Measurements from ENCODE around the gene TNFRSF18. TPM values are rescaled to one million over a fixed set of nuclear protein-coding genes. Genes with fewer than 3 reads are reported as not detected.

Gene TNFRSF18
- polyA plus RNA-seq, 1 experiment = 0.40 TPM

DNA sequence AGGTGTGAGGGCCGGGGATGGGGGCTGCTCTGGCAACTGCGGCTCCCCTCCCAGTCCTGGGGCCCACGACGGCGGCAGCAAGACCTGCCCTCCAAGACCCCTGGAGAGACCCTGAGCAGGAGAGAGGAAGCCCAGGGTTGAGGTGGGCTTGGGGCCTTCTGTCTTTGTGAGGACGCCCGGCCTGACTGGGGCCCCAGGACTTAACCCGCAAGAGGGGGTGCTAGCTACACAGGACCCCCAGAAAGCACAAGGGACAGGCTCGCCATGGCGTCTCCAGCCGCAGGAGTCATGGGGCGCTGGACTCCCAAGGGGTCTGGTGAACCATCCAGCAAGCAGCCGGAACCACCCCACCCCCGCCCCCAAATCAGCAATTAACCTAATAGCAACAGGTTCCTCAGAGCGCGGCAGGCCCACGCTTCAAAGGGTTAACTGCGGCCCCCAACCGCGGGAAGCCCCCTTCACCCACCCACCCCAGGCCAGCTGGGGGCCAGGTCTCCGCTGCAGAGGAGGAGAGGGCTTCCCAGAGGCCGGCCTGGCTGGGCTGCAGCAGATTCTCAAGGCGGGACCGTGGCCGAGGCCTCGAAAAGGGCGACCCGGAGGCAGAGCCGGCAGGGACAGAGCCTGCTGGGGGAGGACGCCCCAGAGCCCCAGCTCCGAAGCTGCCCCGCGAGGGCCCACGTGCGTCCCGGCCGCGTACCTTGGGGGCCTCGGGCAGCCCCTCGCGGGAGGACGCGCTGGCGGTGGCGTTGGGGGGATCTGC lies 39.6 kb upstream of the TNFRSF18 start:
- Histone ChIP-seq H3K4me3 (ENCODE audit: low read depth, low read length) (no peak overlapping the region), H3K27me3 (ENCODE audit: control insufficient read depth, insufficient read depth, low read length) (no peaks in the 10 kb centered on the region), H3K36me3 (ENCODE audit: control insufficient read depth, insufficient read depth, low read length) (peaks cover 1% of the 10 kb centered on the region; the same call in 1 of the 2 replicates)
- TF ChIP-seq, protein P1, sequence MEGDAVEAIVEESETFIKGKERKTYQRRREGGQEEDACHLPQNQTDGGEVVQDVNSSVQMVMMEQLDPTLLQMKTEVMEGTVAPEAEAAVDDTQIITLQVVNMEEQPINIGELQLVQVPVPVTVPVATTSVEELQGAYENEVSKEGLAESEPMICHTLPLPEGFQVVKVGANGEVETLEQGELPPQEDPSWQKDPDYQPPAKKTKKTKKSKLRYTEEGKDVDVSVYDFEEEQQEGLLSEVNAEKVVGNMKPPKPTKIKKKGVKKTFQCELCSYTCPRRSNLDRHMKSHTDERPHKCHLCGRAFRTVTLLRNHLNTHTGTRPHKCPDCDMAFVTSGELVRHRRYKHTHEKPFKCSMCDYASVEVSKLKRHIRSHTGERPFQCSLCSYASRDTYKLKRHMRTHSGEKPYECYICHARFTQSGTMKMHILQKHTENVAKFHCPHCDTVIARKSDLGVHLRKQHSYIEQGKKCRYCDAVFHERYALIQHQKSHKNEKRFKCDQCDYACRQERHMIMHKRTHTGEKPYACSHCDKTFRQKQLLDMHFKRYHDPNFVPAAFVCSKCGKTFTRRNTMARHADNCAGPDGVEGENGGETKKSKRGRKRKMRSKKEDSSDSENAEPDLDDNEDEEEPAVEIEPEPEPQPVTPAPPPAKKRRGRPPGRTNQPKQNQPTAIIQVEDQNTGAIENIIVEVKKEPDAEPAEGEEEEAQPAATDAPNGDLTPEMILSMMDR (IDR thresholded peaks at IDR 0.05; ENCODE audit: insufficient read depth, low read depth, low read length) = no peak
- POLR2A ChIA-PET = no interaction called here
- DNase-seq (ENCODE audit: low read depth) = no peak
- CTCF ChIA-PET = interaction anchor here (2.5 kb wide), 1 partner anchor 124 kb away, joined by 10 read pairs; no protein-coding TSS in a partner anchor

GRCh38 chr1:1245178-1245816 lies 38.9 kb upstream of the TNFRSF18 start:
- ChIA-PET CTCF (interaction anchor here (2.5 kb wide), 1 partner anchor 123 kb away, joined by 10 read pairs; no protein-coding TSS in a partner anchor), POLR2A (no interaction called here)
- TF ChIP-seq, protein P1 (IDR thresholded peaks at IDR 0.05; ENCODE audit: insufficient read depth, low read depth, low read length) = no peak
- H3K27me3 ChIP-seq (ENCODE audit: control insufficient read depth, insufficient read depth, low read length) = no peaks in the 10 kb centered on the region
- no peak for DNase-seq (ENCODE audit: low read depth)
- H3K36me3 ChIP-seq (ENCODE audit: control insufficient read depth, insufficient read depth, low read length) = no peaks in the 10 kb centered on the region; the same call in 1 of the 2 replicates
- H3K4me3 ChIP-seq (ENCODE audit: low read depth, low read length) = no peak overlapping the region

DNA sequence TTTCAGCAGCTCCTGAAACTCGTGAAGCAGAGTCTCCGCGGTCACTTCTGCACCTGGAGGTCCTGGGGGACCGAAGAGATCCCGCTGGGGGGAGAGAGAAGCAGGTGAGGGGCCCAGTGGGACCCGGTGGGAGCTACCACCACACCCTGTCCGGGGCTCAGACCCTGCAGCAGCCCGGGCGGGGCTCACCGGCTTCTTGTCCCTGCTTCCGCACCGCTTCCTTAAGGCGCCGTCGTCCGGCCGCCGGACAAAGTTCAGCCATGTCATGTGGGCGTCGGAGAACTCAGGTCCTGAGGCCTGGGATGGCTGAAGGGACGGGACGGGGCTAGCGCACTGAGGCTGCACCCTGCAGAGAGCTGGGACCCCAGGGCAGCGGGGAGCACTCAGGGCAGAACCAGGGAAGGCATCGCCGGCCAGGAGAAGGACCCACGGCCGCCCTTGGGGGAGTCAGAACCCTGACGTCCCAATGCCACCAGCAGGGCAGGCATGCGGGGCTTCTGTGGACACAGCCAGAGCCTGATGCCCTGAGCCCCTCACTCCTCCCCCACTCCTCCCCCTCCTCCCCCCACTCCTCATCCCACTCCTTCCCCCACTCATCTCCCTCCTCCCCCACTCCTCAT lies 37.9 kb upstream of the TNFRSF18 start:
- TF ChIP-seq, protein P1 (IDR thresholded peaks at IDR 0.05; ENCODE audit: insufficient read depth, low read depth, low read length) = no peak
- H3K36me3 ChIP-seq (ENCODE audit: control insufficient read depth, insufficient read depth, low read length) = no peaks in the 10 kb centered on the region; the same call in 1 of the 2 replicates
- H3K27me3 ChIP-seq (ENCODE audit: control insufficient read depth, insufficient read depth, low read length) = no peaks in the 10 kb centered on the region
- ChIA-PET POLR2A (no interaction called here), CTCF (no interaction called here)
- no peak for DNase-seq (ENCODE audit: low read depth)
- no peak overlapping the region for H3K4me3 ChIP-seq (ENCODE audit: low read depth, low read length)

DNA sequence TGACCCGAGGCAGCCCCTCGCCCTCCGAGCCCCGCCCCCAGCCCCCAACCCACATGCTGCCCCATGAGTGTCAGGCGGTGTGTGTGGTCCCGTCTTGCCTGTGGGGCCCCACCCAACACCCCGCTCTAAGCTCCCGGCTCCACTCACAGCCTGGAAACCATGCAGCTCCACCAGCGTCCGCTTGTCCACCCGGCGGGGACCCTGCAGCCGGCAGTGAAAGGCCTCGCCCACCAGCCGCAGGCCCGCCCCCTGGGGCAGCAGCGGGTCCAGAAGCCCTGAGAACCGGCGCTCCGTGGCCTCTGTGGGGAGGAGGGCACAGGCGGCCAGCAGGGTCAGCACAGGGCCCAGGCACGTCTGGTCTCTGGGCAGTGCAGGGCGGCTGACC lies 37.4 kb upstream of the TNFRSF18 start:
- TF ChIP-seq, protein P1 (IDR thresholded peaks at IDR 0.05; ENCODE audit: insufficient read depth, low read depth, low read length) = no peak
- no peaks in the 10 kb centered on the region for H3K27me3 ChIP-seq (ENCODE audit: control insufficient read depth, insufficient read depth, low read length)
- no peak overlapping the region for H3K4me3 ChIP-seq (ENCODE audit: low read depth, low read length)
- ChIA-PET CTCF (no interaction called here), POLR2A (no interaction called here)
- no peak for DNase-seq (ENCODE audit: low read depth)
- H3K36me3 ChIP-seq (ENCODE audit: control insufficient read depth, insufficient read depth, low read length) = no peaks in the 10 kb centered on the region; the same call in 1 of the 2 replicates

- ChIA-PET POLR2A (no interaction called here), CTCF (no interaction called here)
- Histone ChIP-seq H3K36me3 (ENCODE audit: control insufficient read depth, insufficient read depth, low read length) (no peaks in the 10 kb centered on the region; the same call in 1 of the 2 replicates), H3K27me3 (ENCODE audit: control insufficient read depth, insufficient read depth, low read length) (no peaks in the 10 kb centered on the region), H3K4me3 (ENCODE audit: low read depth, low read length) (no peak overlapping the region)
- no peak for DNase-seq (ENCODE audit: low read depth)
- TF ChIP-seq, protein P1 (IDR thresholded peaks at IDR 0.05; ENCODE audit: insufficient read depth, low read depth, low read length) = no peak
These were observed 36.9 kb upstream of the TNFRSF18 start for GRCh38 chr1:1243266-1243660.
